Measurements from ENCODE around the gene NTN1. TPM values are rescaled to one million over a fixed set of nuclear protein-coding genes. Genes with fewer than 3 reads are reported as not detected.

NTN1 gene
- total RNA-seq, 1 experiment from 2014 or later = 1.2 TPM

DNA sequence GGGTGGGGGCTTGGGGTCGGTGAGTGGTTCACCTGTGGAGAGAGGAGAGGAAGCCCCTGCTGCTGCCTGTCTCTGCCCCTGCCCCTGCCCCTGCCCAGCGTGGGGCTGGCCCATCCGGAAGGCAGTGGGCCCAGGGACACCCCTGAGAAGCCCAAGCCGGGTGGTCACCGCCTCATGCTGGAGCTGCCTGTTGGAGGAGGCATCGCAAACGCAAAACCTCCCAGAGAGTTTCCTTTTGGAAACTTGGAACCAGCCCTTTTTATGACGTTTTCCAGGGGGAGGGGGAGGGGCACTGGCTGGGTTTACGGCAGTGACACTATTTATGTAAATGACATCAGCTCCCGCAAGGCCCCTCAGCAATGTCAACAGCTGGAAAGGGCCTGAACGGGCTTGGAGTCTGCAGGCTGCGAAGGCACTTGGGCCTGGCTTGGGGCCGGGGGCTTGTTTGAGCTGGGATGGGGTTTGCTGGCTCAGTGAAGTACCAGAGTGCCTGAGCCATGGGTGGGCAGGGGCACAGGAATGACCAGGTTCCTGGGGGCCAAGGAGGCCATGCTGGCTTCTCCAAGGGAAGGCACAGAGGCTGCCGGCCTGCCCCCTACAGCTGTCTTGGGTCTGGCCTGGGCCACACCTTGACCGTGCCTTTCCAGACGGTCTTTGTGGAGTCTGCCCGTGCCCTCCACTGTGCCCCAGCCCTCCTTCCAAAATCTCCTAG lies 219.5 kb downstream of the NTN1 start:
- Histone ChIP-seq H3K56ac (ENCODE audit: insufficient read length, low read depth, low read length) (no peak overlapping the region), H3K27me3 (ENCODE audit: insufficient read depth, low read length) (no peaks in the 10 kb centered on the region), H2BK20ac (ENCODE audit: low read depth, low read length, poor library complexity, severe bottlenecking) (no peak overlapping the region), H2BK15ac (ENCODE audit: low read depth, low read length) (no peak overlapping the region), H3T11ph (ENCODE audit: low read length) (no peak overlapping the region), H4K91ac (ENCODE audit: insufficient read length, low read depth, low read length) (no peak overlapping the region), H2AFZ (ENCODE audit: low read length) (no peak overlapping the region), H2BK120ac (ENCODE audit: low read depth, low read length, poor library complexity, severe bottlenecking) (no peak overlapping the region), H2BK12ac (ENCODE audit: insufficient read length, low read depth, low read length) (no peak overlapping the region), H3K18ac (ENCODE audit: insufficient read length, low read depth, low read length) (no peak overlapping the region), H3K4me1 (ENCODE audit: insufficient read depth, low read length) (peaks cover 2% of the 10 kb centered on the region; the same call in 1 of the 2 replicates), H3K4me2 (ENCODE audit: insufficient read depth, insufficient read length, low read length) (peak overlapping the region; percentile 31), H3K23ac (ENCODE audit: insufficient read length, low read depth, low read length) (no peak overlapping the region), H3K14ac (ENCODE audit: insufficient read depth, low read length) (peak overlapping the region; percentile 65; the same call in 1 of the 2 replicates), H4K8ac (replicated peaks; ENCODE audit: insufficient read length, low read depth, low read length) (no peak overlapping the region), H3K23me2 (ENCODE audit: insufficient read length, low read depth, low read length, poor library complexity, severe bottlenecking) (peaks cover 8% of the 10 kb centered on the region), H4K5ac (ENCODE audit: insufficient read length, low read depth, low read length) (no peak overlapping the region), H3K9me3 (ENCODE audit: control insufficient read depth, low read depth, low read length) (no peaks in the 10 kb centered on the region), H3K9ac (ENCODE audit: extremely low read depth, insufficient read length, low read length) (no peak overlapping the region), H4K20me1 (ENCODE audit: control insufficient read depth, insufficient read depth, insufficient read length) (no peaks in the 10 kb centered on the region), H3K79me1 (ENCODE audit: insufficient read depth, low read depth, low read length, poor library complexity, severe bottlenecking) (no peaks in the 10 kb centered on the region), H3K4ac (ENCODE audit: low read depth, low read length) (no peak overlapping the region), H3K79me2 (ENCODE audit: insufficient read depth, low read length) (no peaks in the 10 kb centered on the region), H2AK5ac (ENCODE audit: insufficient read length, low read length) (no peak overlapping the region), H3K27ac (ENCODE audit: insufficient read length, low read depth, low read length) (no peak overlapping the region), H2BK5ac (ENCODE audit: insufficient read length, low read length) (no peak overlapping the region)
- H3K36me3 Mint-ChIP-seq (ENCODE audit: insufficient read depth in 1 of 3, low read depth in 3 of 3) = peaks cover 0 to 2% (median 0%) of the 10 kb centered on the region in 3 experiments; a peak in 1 of 7 replicates
- no peak overlapping the region for H3K27ac Mint-ChIP-seq
- no CpG with 5 or more reads among the region's 17 CpGs for WGBS (ENCODE audit: extremely low coverage, insufficient read length, low lambda C conversion rate)
- H3K4me3 Mint-ChIP-seq = peak overlapping the region; percentile 56 to 69; a peak in 4 of 5 replicates
- no peaks in the 10 kb centered on the region for H3K9me3 Mint-ChIP-seq
- TF ChIP-seq, protein P1, sequence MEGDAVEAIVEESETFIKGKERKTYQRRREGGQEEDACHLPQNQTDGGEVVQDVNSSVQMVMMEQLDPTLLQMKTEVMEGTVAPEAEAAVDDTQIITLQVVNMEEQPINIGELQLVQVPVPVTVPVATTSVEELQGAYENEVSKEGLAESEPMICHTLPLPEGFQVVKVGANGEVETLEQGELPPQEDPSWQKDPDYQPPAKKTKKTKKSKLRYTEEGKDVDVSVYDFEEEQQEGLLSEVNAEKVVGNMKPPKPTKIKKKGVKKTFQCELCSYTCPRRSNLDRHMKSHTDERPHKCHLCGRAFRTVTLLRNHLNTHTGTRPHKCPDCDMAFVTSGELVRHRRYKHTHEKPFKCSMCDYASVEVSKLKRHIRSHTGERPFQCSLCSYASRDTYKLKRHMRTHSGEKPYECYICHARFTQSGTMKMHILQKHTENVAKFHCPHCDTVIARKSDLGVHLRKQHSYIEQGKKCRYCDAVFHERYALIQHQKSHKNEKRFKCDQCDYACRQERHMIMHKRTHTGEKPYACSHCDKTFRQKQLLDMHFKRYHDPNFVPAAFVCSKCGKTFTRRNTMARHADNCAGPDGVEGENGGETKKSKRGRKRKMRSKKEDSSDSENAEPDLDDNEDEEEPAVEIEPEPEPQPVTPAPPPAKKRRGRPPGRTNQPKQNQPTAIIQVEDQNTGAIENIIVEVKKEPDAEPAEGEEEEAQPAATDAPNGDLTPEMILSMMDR (conservative IDR thresholded peaks at IDR 0.05) = no peak
- peak; percentile 86 for DNase-seq
- H3K27me3 Mint-ChIP-seq (ENCODE audit: low read depth) = peaks cover 17% of the 10 kb centered on the region
- H3K4me1 Mint-ChIP-seq = peaks cover 30 to 60% of the 10 kb centered on the region in 2 experiments
